ENCODE data around the gene ELMO1. TPM values are rescaled to one million over a fixed set of nuclear protein-coding genes. Genes with fewer than 3 reads are reported as not detected.
A peak's percentile ranks its signal among the peaks of the same experiment; 100 is the strongest.

Gene ELMO1
- total and polyA plus RNA-seq, 2 experiments from 2014 or later: 19.7 to 28.7 TPM

DNA sequence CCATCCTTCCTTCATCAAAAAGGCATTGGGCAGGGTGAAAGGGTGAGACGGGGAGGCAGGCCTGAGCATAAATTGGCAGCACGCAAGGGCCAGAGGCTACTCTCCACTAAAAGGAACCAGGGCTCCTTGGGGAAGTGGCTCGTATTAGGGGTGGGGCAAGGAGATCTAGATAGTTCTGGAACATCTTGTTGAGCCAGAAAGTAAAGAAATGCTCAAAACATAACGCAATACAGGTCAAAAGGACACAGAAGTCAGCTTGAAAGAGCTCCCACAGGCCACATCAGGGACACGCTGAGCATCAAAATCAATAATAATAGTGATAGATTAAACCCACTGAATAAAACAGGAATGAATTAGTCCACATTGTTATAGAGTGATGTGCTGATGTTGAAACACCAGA lies 203.1 kb downstream of the ELMO1 start:
- no peak overlapping the region for H3K27ac ChIP-seq
- H2AFZ ChIP-seq: no peak overlapping the region
- H3K27me3 ChIP-seq: no peaks in the 10 kb centered on the region
- WGBS (ENCODE audit: low lambda C conversion rate, missing lambda C conversion rate): 91% methylated on average over 5 of the region's 5 CpGs
- no peak overlapping the region for H3K4me3 ChIP-seq
- DNase-seq (ENCODE audit: low spot score): no peak
- TF ChIP-seq CTCF (IDR thresholded peaks at IDR 0.05; ENCODE audit: poor library complexity) (no peak), EZH2phosphoT487 (IDR thresholded peaks at IDR 0.05; ENCODE audit: low read depth, severe bottlenecking, unreplicated experiment) (no peak), EZH2 (IDR thresholded peaks at IDR 0.05; ENCODE audit: borderline replicate concordance) (no peak)
- no peak overlapping the region for H3K4me2 ChIP-seq
- H3K9me3 ChIP-seq (ENCODE audit: low read depth): no peaks in the 10 kb centered on the region
- no peaks in the 10 kb centered on the region for H3K36me3 ChIP-seq (replicated peaks; ENCODE audit: insufficient read depth, low read depth)
- no peaks in the 10 kb centered on the region for H3K79me2 ChIP-seq
- no peaks in the 10 kb centered on the region for H3K9me2 ChIP-seq (replicated peaks; ENCODE audit: insufficient read depth)
- no peaks in the 10 kb centered on the region for H3K4me1 ChIP-seq (ENCODE audit: insufficient read depth)
- no peaks in the 10 kb centered on the region for H4K20me1 ChIP-seq (ENCODE audit: insufficient read depth, poor library complexity, severe bottlenecking)

DNA sequence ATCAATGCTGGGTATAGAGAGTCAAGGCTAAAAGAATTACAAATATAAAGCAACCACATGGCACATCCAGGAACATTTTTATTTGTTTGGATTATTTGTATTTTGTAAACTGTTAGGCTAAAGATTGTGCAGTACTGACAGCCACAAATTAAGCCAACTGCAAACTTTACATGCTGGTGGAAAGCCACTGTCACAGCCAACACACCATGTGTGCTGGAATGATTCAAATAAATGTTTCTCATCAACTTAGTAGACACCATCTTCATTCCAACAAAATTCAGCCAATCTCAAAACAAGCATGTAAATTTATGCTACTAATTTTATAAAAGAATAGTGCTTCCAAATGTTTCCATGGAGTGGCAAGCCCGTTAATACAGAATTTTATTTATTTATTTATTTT lies 211.8 kb downstream of the ELMO1 start:
- no peak overlapping the region for H3K4me2 ChIP-seq
- no peaks in the 10 kb centered on the region for H3K9me3 ChIP-seq (ENCODE audit: low read depth)
- H3K9me2 ChIP-seq (replicated peaks; ENCODE audit: insufficient read depth): no peaks in the 10 kb centered on the region
- no peak overlapping the region for H3K27ac ChIP-seq
- H3K27me3 ChIP-seq: no peaks in the 10 kb centered on the region
- WGBS (ENCODE audit: low lambda C conversion rate, missing lambda C conversion rate): 93% methylated on average over 1 of the region's 1 CpG
- H3K36me3 ChIP-seq (replicated peaks; ENCODE audit: insufficient read depth, low read depth): no peaks in the 10 kb centered on the region
- no peak for DNase-seq (ENCODE audit: low spot score)
- H3K79me2 ChIP-seq: no peaks in the 10 kb centered on the region
- no peaks in the 10 kb centered on the region for H3K4me1 ChIP-seq (ENCODE audit: insufficient read depth)
- H3K4me3 ChIP-seq: no peak overlapping the region
- no peak for TF ChIP-seq EZH2phosphoT487 (IDR thresholded peaks at IDR 0.05; ENCODE audit: low read depth, severe bottlenecking, unreplicated experiment)
- no peak for TF ChIP-seq EZH2 (IDR thresholded peaks at IDR 0.05; ENCODE audit: borderline replicate concordance)
- TF ChIP-seq CTCF (IDR thresholded peaks at IDR 0.05; ENCODE audit: poor library complexity): no peak
- no peaks in the 10 kb centered on the region for H4K20me1 ChIP-seq (ENCODE audit: insufficient read depth, poor library complexity, severe bottlenecking)
- H2AFZ ChIP-seq: no peak overlapping the region

DNA sequence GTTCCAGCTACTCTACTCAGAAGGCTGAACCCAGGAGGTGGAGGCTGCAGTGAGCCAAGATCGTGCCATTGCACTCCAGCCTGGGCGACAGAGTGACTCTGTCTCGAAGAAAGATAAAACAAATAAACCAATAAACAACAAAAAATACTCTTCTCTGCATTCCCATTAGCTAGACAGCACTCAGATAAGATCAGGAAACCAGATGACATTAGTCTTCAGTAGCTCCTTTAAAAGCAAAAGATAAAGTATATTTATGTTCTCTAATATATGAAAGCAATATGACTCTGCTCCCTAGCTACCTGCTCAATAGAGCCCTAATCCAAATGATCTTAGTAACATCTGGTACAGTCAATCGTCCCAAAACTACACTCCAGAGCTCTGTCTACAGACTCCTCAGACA lies 212.9 kb downstream of the ELMO1 start:
- H3K4me1 ChIP-seq (ENCODE audit: insufficient read depth): no peaks in the 10 kb centered on the region
- H2AFZ ChIP-seq: no peak overlapping the region
- H3K4me2 ChIP-seq: no peak overlapping the region
- WGBS (ENCODE audit: low lambda C conversion rate, missing lambda C conversion rate): 66% methylated on average over 4 of the region's 4 CpGs
- H3K27ac ChIP-seq: no peak overlapping the region
- no peaks in the 10 kb centered on the region for H4K20me1 ChIP-seq (ENCODE audit: insufficient read depth, poor library complexity, severe bottlenecking)
- DNase-seq (ENCODE audit: low spot score): no peak
- H3K9me2 ChIP-seq (replicated peaks; ENCODE audit: insufficient read depth): no peaks in the 10 kb centered on the region
- H3K79me2 ChIP-seq: no peaks in the 10 kb centered on the region
- H3K27me3 ChIP-seq: no peaks in the 10 kb centered on the region
- no peak for TF ChIP-seq EZH2phosphoT487 (IDR thresholded peaks at IDR 0.05; ENCODE audit: low read depth, severe bottlenecking, unreplicated experiment)
- no peak for TF ChIP-seq CTCF (IDR thresholded peaks at IDR 0.05; ENCODE audit: poor library complexity)
- no peak for TF ChIP-seq EZH2 (IDR thresholded peaks at IDR 0.05; ENCODE audit: borderline replicate concordance)
- no peaks in the 10 kb centered on the region for H3K9me3 ChIP-seq (ENCODE audit: low read depth)
- H3K4me3 ChIP-seq: no peak overlapping the region
- no peaks in the 10 kb centered on the region for H3K36me3 ChIP-seq (replicated peaks; ENCODE audit: insufficient read depth, low read depth)

DNA sequence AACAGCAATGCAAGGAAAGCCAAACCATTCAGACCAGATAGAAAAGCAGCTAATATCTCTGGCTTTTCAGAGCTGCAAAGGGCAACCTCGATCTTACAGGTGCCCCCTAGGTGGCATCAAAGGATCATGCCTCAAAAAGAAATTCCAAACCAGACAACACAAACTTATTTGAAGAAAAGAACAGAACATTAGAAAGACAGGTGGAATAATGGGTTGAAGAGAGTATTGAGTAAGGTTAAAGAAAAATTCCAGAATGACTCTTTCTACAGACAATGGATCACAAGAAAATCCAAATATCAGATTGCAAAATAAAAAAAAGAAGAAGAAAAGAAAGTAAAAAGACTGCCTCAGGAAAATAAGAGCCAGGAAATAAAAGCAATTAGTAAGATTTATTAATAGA lies 213.7 kb downstream of the ELMO1 start:
- 17% methylated on average over 1 of the region's 1 CpG for WGBS (ENCODE audit: low lambda C conversion rate, missing lambda C conversion rate)
- no peaks in the 10 kb centered on the region for H3K9me3 ChIP-seq (ENCODE audit: low read depth)
- no peak overlapping the region for H3K4me3 ChIP-seq

More for the DNA sequence above, 213.7 kb downstream of the ELMO1 start:
- Histone ChIP-seq H3K27ac (no peak overlapping the region), H3K4me2 (no peak overlapping the region), H3K27me3 (no peaks in the 10 kb centered on the region), H3K79me2 (no peaks in the 10 kb centered on the region), H2AFZ (no peak overlapping the region), H3K9me2 (replicated peaks; ENCODE audit: insufficient read depth) (no peaks in the 10 kb centered on the region), H4K20me1 (ENCODE audit: insufficient read depth, poor library complexity, severe bottlenecking) (no peaks in the 10 kb centered on the region), H3K36me3 (replicated peaks; ENCODE audit: insufficient read depth, low read depth) (no peaks in the 10 kb centered on the region), H3K4me1 (ENCODE audit: insufficient read depth) (no peaks in the 10 kb centered on the region)
- TF ChIP-seq EZH2phosphoT487 (IDR thresholded peaks at IDR 0.05; ENCODE audit: low read depth, severe bottlenecking, unreplicated experiment) (no peak), EZH2 (IDR thresholded peaks at IDR 0.05; ENCODE audit: borderline replicate concordance) (no peak), CTCF (IDR thresholded peaks at IDR 0.05; ENCODE audit: poor library complexity) (peak; percentile 71)
- DNase-seq (ENCODE audit: low spot score): peak; percentile 47

All from hepatocyte (in vitro differentiated cells).